SK-N-SH treated with all-trans-retinoic acid at 6 μM for 48 hours (cell line): Measurements from ENCODE around the gene SETDB2.

Experiments used
- BACH2 ChIP-seq: fragments of 250-450 bp; sonication (Bioruptor Pico); IDR thresholded peaks from 2 replicates; pipeline ENCODE4 v1.9.0; 2021; ENCODE audit warnings: mild to moderate bottlenecking, borderline replicate concordance
- OSR1 ChIP-seq: fragments of 250-450 bp; sonication (Bioruptor Pico); IDR thresholded peaks from 2 replicates; pipeline ENCODE4 v1.8.0; 2022; ENCODE audit warnings: moderate library complexity, mild to moderate bottlenecking, inconsistent platforms
- PATZ1 ChIP-seq: fragments of 250-450 bp; sonication (Bioruptor Pico); IDR thresholded peaks from 2 replicates; pipeline ENCODE4 v1.8.0; 2020; ENCODE audit warnings: mild to moderate bottlenecking, moderate library complexity, borderline replicate concordance
- PPARA ChIP-seq: fragments of 250-450 bp; sonication (Bioruptor Pico); IDR thresholded peaks from 2 replicates; pipeline ENCODE4 v1.5.0; 2020; ENCODE audit warnings: mild to moderate bottlenecking, borderline replicate concordance
- SNAI2 ChIP-seq: fragments of 250-450 bp; sonication (Bioruptor Pico); IDR thresholded peaks from 2 replicates; pipeline ENCODE4 v1.5.0; 2020; ENCODE audit warnings: mild to moderate bottlenecking, moderate library complexity
- TCF4 ChIP-seq: fragments of 250-450 bp; sonication (Bioruptor Pico); IDR thresholded peaks from 2 replicates; pipeline ENCODE4 v1.8.0; 2021; ENCODE audit warnings: mild to moderate bottlenecking, moderate library complexity, borderline replicate concordance
- TOX ChIP-seq: fragments of 250-450 bp; sonication (Bioruptor Pico); IDR thresholded peaks from 2 replicates; pipeline ENCODE4 v1.8.0; 2021; ENCODE audit warnings: mild to moderate bottlenecking, moderate library complexity, borderline replicate concordance
- TSHZ2 ChIP-seq: fragments of 250-450 bp; sonication (Bioruptor Pico); IDR thresholded peaks from 2 replicates; pipeline ENCODE4 v1.5.0; 2020; ENCODE audit warnings: mild to moderate bottlenecking, moderate library complexity
- ZC3H10 ChIP-seq: fragments of 250-450 bp; sonication (Bioruptor Pico); IDR thresholded peaks from 2 replicates; pipeline ENCODE4 v1.5.1; 2021; ENCODE audit warnings: mild to moderate bottlenecking, moderate library complexity
- ZFP30 ChIP-seq: fragments of 450-650 bp; formaldehyde crosslinking; IDR thresholded peaks from 2 replicates; pipeline ENCODE4 v1.5.0; 2022; ENCODE audit warnings: mild to moderate bottlenecking, moderate library complexity
- ZNF565 ChIP-seq: fragments of 450-650 bp; formaldehyde crosslinking; conservative IDR thresholded peaks from 2 replicates; pipeline ENCODE4 v1.5.0; 2020; ENCODE audit warnings: low read depth, mild to moderate bottlenecking, moderate library complexity

GRCh38 chr13:49437705-49438104, 6.4 kb upstream of the SETDB2 start:
- TF ChIP-seq TCF4 (CRISPR knock-in tag) = no peak
- TF ChIP-seq ZNF565 (CRISPR knock-in tag) = no peak
- no peak for TF ChIP-seq TSHZ2
- no peak for TF ChIP-seq PPARA (CRISPR knock-in tag)
- TF ChIP-seq ZC3H10 (CRISPR knock-in tag) = no peak
- TF ChIP-seq TOX (CRISPR knock-in tag) = no peak
- no peak for TF ChIP-seq PATZ1 (CRISPR knock-in tag)
- no peak for TF ChIP-seq SNAI2 (CRISPR knock-in tag)
- TF ChIP-seq ZFP30 (CRISPR knock-in tag) = no peak
- no peak for TF ChIP-seq BACH2 (CRISPR knock-in tag)
- TF ChIP-seq OSR1 (CRISPR knock-in tag) = no peak
